Testis (tissue), 3 donors: Measurements from ENCODE around the gene EDN2. TPM values are rescaled to one million over a fixed set of nuclear protein-coding genes. Genes with fewer than 3 reads are reported as not detected.

Source experiments
- DNase-seq: peaks from one replicate; pipeline ENCODE4 v3.0.0-alpha.2; 2019
- H3K27ac ChIP-seq, 2 donors: fragments of 200-600 bp; sonication (generic); one replicate each; pipeline ENCODE4 v1.5.1; 2019
- H3K27me3 ChIP-seq: fragments of 200-600 bp; sonication (generic); one replicate; pipeline ENCODE4 v1.5.1; 2019
- H3K36me3 ChIP-seq: fragments of 200-600 bp; sonication (generic); one replicate; pipeline ENCODE4 v1.5.1; 2017; ENCODE audit warnings: low read depth; ENCODE audit errors: missing control alignments
- H3K4me1 ChIP-seq: fragments of 200-600 bp; sonication (generic); one replicate; pipeline ENCODE4 v1.5.1; 2019
- H3K4me3 ChIP-seq, 2 donors: fragments of 200-600 bp; sonication (generic); one replicate each; pipeline ENCODE4 v1.5.1; 2017 to 2019
- H3K9me3 ChIP-seq: fragments of 200-600 bp; sonication (generic); one replicate; pipeline ENCODE4 v1.5.1; 2017
- POLR2A ChIP-seq: fragments of 450-650 bp; IDR thresholded peaks from one replicate; pipeline ENCODE4 v1.6.1; 2017; ENCODE audit warnings: antibody characterized with exemption, mild to moderate bottlenecking, moderate library complexity
- WGBS, 2 donors: methylation state at CpG; one replicate each; pipeline ENCODE4 v1.1.5; 2018; 5-methylcytosine and 5-hydroxymethylcytosine counted together
- intact Hi-C: fragments of 100-400 bp; cut with DNase I; formaldehyde crosslinking; loops from one replicate; pipeline ENCODE4 v1.15.1; 2023; ENCODE audit warnings: low total_unique reads
- polyA plus RNA-seq: library from polyadenylated mRNA; stranded (reverse); fragments of 350-450 nt; fragmentation: Illumina TruSeq; extraction: RNeasy Lipid Tissue Mini Kit (QIAGEN cat#74804); gene quantifications from one replicate; pipeline ENCODE4 v1.2.3, GENCODE V29; 2014; ENCODE audit warnings: low read depth, low replicate concordance; ENCODE audit not compliant: insufficient read depth
- total RNA-seq, 2 donors: library from RNA; depleted of rRNA; stranded (reverse); fragments of >200 nt; gene quantifications; one replicate each; pipeline ENCODE4 v1.2.3, GENCODE V29; 2016
- TF ChIP-seq, protein P1 (sequence below), 3 experiments: fragments of 450-650 bp in 2 of 3; fragments of 200-600 bp in 1 of 3; sonication (generic) in 1 of 3; IDR thresholded peaks; one replicate each; pipeline ENCODE4 v1.5.1; 2016 to 2019; ENCODE audit warnings: antibody characterized with exemption in 3 of 3, mild to moderate bottlenecking in 2 of 3, moderate library complexity in 1 of 3

Gene EDN2
- total and polyA plus RNA-seq, 3 donors from 2014 or later, result not detected

DNA sequence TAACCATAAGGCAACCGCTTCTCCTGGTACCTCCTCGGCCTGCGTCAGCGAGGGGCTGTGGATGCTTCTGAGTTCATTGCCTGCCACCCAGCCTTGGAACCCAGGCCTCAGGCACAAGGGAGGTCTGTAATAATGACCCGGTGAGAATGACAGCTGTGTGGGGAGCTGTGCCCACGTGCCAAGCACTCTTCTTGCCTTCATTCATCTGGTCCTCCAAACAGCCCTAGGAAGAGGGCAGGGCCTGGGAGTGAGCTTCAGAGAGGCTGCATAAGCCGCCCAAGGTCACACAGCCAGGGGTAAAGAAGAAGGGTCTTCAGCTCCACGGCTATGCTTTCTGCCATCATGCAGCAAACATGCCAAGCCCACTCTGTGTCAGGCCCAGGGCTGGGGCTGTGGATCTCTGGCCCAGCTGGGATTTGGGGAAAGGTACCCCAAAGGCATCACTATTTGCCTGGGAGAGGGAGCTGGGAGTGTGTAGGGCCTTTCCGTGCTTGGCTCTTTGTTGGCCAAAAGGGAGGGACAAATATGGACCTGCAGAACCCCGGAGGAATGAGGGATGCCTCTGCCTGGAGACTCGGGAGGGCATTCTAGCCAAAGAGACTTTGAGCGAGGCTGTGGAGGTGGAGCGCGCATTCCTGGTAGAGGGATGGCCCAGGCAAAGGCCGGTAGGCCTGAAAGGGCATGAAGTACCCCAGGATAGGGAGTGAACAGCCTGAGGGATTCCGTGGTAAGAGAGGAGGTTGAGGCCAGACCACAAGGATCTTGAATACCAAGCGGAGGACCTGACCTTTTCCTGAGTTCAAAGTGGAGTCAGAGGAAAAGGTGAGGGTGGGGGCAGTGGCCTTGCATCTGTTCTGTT lies 10.1 kb upstream of the EDN2 start:
- Histone ChIP-seq H3K4me1 (peaks cover 22% of the 10 kb centered on the region), H3K27me3 (no peaks in the 10 kb centered on the region), H3K36me3 (no peaks in the 10 kb centered on the region), H3K9me3 (no peaks in the 10 kb centered on the region), H3K27ac (peak overlapping the region in 1 of 2 donors; percentile 74), H3K4me3 (no peak overlapping the region)
- intact Hi-C loops, result no loop called here
- WGBS, 2 donors, result 68 to 86% methylated on average over 17 of the region's 17 CpGs
- TF ChIP-seq, protein P1, sequence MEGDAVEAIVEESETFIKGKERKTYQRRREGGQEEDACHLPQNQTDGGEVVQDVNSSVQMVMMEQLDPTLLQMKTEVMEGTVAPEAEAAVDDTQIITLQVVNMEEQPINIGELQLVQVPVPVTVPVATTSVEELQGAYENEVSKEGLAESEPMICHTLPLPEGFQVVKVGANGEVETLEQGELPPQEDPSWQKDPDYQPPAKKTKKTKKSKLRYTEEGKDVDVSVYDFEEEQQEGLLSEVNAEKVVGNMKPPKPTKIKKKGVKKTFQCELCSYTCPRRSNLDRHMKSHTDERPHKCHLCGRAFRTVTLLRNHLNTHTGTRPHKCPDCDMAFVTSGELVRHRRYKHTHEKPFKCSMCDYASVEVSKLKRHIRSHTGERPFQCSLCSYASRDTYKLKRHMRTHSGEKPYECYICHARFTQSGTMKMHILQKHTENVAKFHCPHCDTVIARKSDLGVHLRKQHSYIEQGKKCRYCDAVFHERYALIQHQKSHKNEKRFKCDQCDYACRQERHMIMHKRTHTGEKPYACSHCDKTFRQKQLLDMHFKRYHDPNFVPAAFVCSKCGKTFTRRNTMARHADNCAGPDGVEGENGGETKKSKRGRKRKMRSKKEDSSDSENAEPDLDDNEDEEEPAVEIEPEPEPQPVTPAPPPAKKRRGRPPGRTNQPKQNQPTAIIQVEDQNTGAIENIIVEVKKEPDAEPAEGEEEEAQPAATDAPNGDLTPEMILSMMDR (IDR thresholded peaks at IDR 0.05), result no peak
- DNase-seq, result no peak

DNA sequence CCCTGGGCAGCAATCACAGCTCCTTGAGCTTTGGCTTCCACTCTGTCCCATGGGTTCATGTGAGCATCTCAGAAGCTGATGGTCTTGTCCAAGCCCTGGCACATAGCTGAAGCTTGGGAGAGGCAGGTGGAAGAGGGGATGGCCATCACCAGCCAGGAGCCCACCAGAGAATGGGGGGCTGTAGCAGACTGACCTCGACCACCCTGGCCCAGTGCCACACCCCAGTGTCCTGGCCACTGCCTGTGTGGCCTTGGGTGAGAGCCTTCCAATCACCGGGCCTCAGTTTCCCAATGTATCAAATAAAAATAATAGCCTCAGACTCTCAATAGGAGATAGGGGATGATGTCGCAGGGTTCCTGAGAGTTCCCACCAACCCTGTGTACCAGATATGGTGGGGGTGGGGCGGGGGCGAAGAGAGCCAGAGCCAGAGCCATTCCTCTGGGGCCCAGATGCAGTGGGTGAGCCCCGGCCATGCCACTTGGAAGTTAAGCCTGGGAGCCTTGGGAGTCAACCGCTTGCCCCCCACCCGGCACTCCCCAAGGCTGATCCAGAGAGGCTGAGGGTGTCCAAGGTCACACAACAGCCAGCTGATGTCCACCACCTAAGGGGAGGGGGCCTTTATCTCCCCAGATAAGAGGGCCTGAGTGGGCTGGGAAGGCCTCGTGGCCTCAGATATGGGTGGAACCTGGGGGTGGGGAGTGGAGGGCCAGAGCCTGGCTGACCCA lies 9.3 kb upstream of the EDN2 start:
- Histone ChIP-seq H3K9me3 (no peaks in the 10 kb centered on the region), H3K27ac (no peak overlapping the region), H3K36me3 (no peaks in the 10 kb centered on the region), H3K4me3 (no peak overlapping the region), H3K4me1 (peaks cover 22% of the 10 kb centered on the region), H3K27me3 (no peaks in the 10 kb centered on the region)
- intact Hi-C loops, result no loop called here
- WGBS, 2 donors, result 78 to 80% methylated on average over 1 to 9 of the region's 9 CpGs
- TF ChIP-seq, protein P1 (IDR thresholded peaks at IDR 0.05), result no peak
- TF ChIP-seq POLR2A, result no peak
- DNase-seq, result no peak

DNA sequence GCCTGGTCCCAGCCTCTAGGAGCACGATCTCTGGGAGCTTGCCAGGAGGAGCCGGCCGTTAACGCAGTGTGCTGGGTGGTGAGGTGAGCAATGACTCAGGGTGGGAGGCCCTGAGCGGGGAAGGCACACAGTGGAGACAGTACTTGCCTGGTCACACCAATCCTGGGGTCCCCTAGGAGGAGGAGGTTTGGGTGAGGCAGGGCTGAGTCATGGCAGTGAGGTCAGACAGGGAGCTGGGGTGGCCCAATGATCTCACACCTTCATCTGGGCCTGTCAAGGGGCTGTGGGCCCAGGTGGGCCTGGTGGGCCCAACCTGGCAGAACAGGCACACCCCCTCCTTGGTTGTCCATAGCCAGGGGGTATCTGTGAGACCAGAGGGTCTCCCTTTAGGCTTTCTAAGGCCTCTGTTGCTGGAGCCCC lies 8.6 kb upstream of the EDN2 start:
- Histone ChIP-seq H3K4me3 (no peak overlapping the region), H3K9me3 (no peaks in the 10 kb centered on the region), H3K36me3 (no peaks in the 10 kb centered on the region), H3K27ac (no peak overlapping the region), H3K4me1 (peaks cover 22% of the 10 kb centered on the region), H3K27me3 (no peaks in the 10 kb centered on the region)
- intact Hi-C loops, result no loop called here
- no peak for DNase-seq
- no peak for TF ChIP-seq POLR2A
- TF ChIP-seq, protein P1 (IDR thresholded peaks at IDR 0.05), result no peak
- WGBS, 2 donors, result 81 to 88% methylated on average over 5 of the region's 5 CpGs

DNA sequence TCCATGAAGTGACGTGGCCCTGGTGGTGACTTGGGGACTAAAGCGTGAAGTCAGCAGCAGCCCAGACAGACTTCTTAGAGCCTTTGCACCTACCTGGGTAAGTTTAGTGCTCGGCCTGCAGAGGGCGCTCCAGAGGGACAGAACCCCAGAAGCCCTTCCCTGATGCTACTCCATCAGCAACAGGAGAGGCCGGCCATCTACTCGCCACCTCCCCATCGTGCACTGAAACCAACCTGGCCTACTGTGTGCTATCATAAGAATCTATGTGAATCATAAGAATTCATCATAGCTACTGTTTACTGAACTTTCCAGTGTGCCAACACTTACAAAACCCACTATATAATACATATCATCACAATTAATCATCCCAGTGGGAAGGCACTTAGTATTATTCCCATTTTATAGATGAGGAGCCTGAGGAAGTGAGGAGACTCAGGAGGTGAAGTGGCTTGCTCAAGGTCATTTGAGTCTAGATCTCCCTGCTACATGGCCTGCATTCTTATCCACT lies 7.9 kb upstream of the EDN2 start:
- Histone ChIP-seq H3K27ac (no peak overlapping the region), H3K27me3 (no peaks in the 10 kb centered on the region), H3K4me1 (peaks cover 22% of the 10 kb centered on the region), H3K36me3 (no peaks in the 10 kb centered on the region), H3K9me3 (no peaks in the 10 kb centered on the region), H3K4me3 (no peak overlapping the region)
- peak; percentile 41 for DNase-seq
- intact Hi-C loops, result no loop called here
- 84 to 91% methylated on average over 5 to 7 of the region's 7 CpGs for WGBS, 2 donors
- no peak for TF ChIP-seq POLR2A
- TF ChIP-seq, protein P1 (IDR thresholded peaks at IDR 0.05), result peak in 2 of 3 experiments; percentile 33 to 37
